ENCODE measurements around the gene CMTR2. TPM values are rescaled to one million over a fixed set of nuclear protein-coding genes. Genes with fewer than 3 reads are reported as not detected.

CMTR2 gene
- total RNA-seq, 3 donors from 2014 or later = 19.4 to 25.8 (median 24.3) TPM

GRCh38 chr16:71255721-71256120 lies 33.5 kb downstream of the CMTR2 start:
- DNase-seq (no peak), ATAC-seq (no peak)
- Mint-ChIP-seq H3K4me3 (no peak overlapping the region), H3K36me3 (ENCODE audit: insufficient read depth) (no peaks in the 10 kb centered on the region), H3K4me1 (ENCODE audit: low read depth) (no peaks in the 10 kb centered on the region), H3K27me3 (ENCODE audit: low read depth) (peaks cover 23% of the 10 kb centered on the region), H3K9me3 (no peaks in the 10 kb centered on the region)

GRCh38 chr16:71254832-71255525 lies 34.2 kb downstream of the CMTR2 start:
- H3K4me1 Mint-ChIP-seq (ENCODE audit: low read depth) = no peaks in the 10 kb centered on the region
- ATAC-seq = no peak
- H3K27me3 Mint-ChIP-seq (ENCODE audit: low read depth) = peaks cover 19% of the 10 kb centered on the region
- H3K4me3 Mint-ChIP-seq = no peak overlapping the region
- H3K36me3 Mint-ChIP-seq (ENCODE audit: insufficient read depth) = no peaks in the 10 kb centered on the region
- H3K9me3 Mint-ChIP-seq = no peaks in the 10 kb centered on the region
- DNase-seq = no peak

- Mint-ChIP-seq H3K4me3 (no peak overlapping the region), H3K9me3 (no peaks in the 10 kb centered on the region), H3K4me1 (ENCODE audit: low read depth) (no peaks in the 10 kb centered on the region), H3K36me3 (ENCODE audit: insufficient read depth) (no peaks in the 10 kb centered on the region), H3K27me3 (ENCODE audit: low read depth) (peaks cover 8% of the 10 kb centered on the region)
- ATAC-seq (no peak), DNase-seq (no peak)
Measured at GRCh38 chr16:71250461-71251235, 38.6 kb downstream of the CMTR2 start.

- ATAC-seq (no peak), DNase-seq (no peak)
Measured at GRCh38 chr16:71249399-71249798, 39.8 kb downstream of the CMTR2 start.

GRCh38 chr16:71247478-71247877 lies 41.7 kb downstream of the CMTR2 start:
- Mint-ChIP-seq H3K9me3 (no peaks in the 10 kb centered on the region), H3K27me3 (ENCODE audit: low read depth) (peaks cover 3% of the 10 kb centered on the region), H3K36me3 (ENCODE audit: insufficient read depth) (no peaks in the 10 kb centered on the region), H3K4me3 (no peak overlapping the region), H3K4me1 (ENCODE audit: low read depth) (no peaks in the 10 kb centered on the region)
- no peak for ATAC-seq
- no peak for DNase-seq

More at GRCh38 chr16:71249399-71249798, 39.8 kb downstream of the CMTR2 start:
- Mint-ChIP-seq H3K4me3 (no peak overlapping the region), H3K4me1 (ENCODE audit: low read depth) (no peaks in the 10 kb centered on the region), H3K36me3 (ENCODE audit: insufficient read depth) (no peaks in the 10 kb centered on the region), H3K27me3 (ENCODE audit: low read depth) (peaks cover 9% of the 10 kb centered on the region), H3K9me3 (no peaks in the 10 kb centered on the region)

GRCh38 chr16:71246309-71246708 lies 42.9 kb downstream of the CMTR2 start:
- H3K27me3 Mint-ChIP-seq (ENCODE audit: low read depth) = peaks cover 3% of the 10 kb centered on the region
- DNase-seq (no peak), ATAC-seq (no peak)
- no peak overlapping the region for H3K4me3 Mint-ChIP-seq
- no peaks in the 10 kb centered on the region for H3K9me3 Mint-ChIP-seq
- H3K4me1 Mint-ChIP-seq (ENCODE audit: low read depth) = no peaks in the 10 kb centered on the region
- no peaks in the 10 kb centered on the region for H3K36me3 Mint-ChIP-seq (ENCODE audit: insufficient read depth)

- Mint-ChIP-seq H3K9me3 (no peaks in the 10 kb centered on the region), H3K4me1 (ENCODE audit: low read depth) (no peaks in the 10 kb centered on the region), H3K36me3 (ENCODE audit: insufficient read depth) (no peaks in the 10 kb centered on the region), H3K4me3 (no peak overlapping the region), H3K27me3 (ENCODE audit: low read depth) (peaks cover 3% of the 10 kb centered on the region)
- ATAC-seq = no peak
- DNase-seq = no peak
Measured at GRCh38 chr16:71244521-71244920, 44.7 kb downstream of the CMTR2 start.

GRCh38 chr16:71242601-71243000 lies 46.6 kb downstream of the CMTR2 start:
- peaks cover 3% of the 10 kb centered on the region for H3K27me3 Mint-ChIP-seq (ENCODE audit: low read depth)
- H3K36me3 Mint-ChIP-seq (ENCODE audit: insufficient read depth) = no peaks in the 10 kb centered on the region
- no peak for ATAC-seq
- DNase-seq = no peak
- no peak overlapping the region for H3K4me3 Mint-ChIP-seq
- no peaks in the 10 kb centered on the region for H3K4me1 Mint-ChIP-seq (ENCODE audit: low read depth)
- H3K9me3 Mint-ChIP-seq = no peaks in the 10 kb centered on the region

GRCh38 chr16:71242036-71242435 lies 47.2 kb downstream of the CMTR2 start:
- Mint-ChIP-seq H3K9me3 (no peaks in the 10 kb centered on the region), H3K4me3 (no peak overlapping the region), H3K4me1 (ENCODE audit: low read depth) (no peaks in the 10 kb centered on the region), H3K27me3 (ENCODE audit: low read depth) (peaks cover 3% of the 10 kb centered on the region), H3K36me3 (ENCODE audit: insufficient read depth) (no peaks in the 10 kb centered on the region)
- ATAC-seq (no peak), DNase-seq (no peak)

Other genes with a start within 250 kb of the CMTR2 start
- gene HYDIN, start 58.7 kb downstream of the CMTR2 start, total RNA-seq = not detected
- gene CALB2, start 69.3 kb upstream of the CMTR2 start, total RNA-seq = not detected
- not detected for gene TLE7, start 152.7 kb upstream of the CMTR2 start, total RNA-seq
- gene ZNF23, start 172.8 kb upstream of the CMTR2 start, total RNA-seq = 1 to 10 TPM; 5.8 to 8.6 (median 8.4) TPM
- gene ZNF19, start 199.9 kb upstream of the CMTR2 start, total RNA-seq = 1 to 10 TPM; 1.2 to 2.9 (median 2.2) TPM
- gene CHST4, start 237.0 kb upstream of the CMTR2 start, total RNA-seq = under 1 TPM in 1 of 3 donors, not detected in 2; 0.16 TPM